ENCODE results near the gene FAAP20.

DNA sequence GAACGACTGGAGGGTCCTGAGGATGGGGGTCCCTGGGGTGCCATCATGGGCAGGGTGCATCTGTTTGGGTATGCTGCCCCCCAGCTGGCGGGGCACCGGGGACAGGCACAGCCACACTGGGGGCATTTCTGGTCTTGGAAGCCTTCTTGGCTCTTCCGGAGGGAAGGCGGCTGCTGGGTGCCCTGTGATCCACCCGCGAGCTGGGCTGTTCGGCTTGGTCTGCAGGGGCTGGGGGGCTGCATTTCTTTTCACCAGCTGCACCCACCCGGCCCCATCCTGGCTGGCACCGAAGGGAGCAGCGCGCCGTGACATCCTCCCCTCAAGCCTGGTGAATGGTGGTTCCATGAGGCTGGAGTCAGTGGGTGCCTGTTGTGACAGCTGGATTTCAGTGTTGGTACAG is 12.2 kb downstream of the FAAP20 start:
- TF ChIP-seq, protein P1, sequence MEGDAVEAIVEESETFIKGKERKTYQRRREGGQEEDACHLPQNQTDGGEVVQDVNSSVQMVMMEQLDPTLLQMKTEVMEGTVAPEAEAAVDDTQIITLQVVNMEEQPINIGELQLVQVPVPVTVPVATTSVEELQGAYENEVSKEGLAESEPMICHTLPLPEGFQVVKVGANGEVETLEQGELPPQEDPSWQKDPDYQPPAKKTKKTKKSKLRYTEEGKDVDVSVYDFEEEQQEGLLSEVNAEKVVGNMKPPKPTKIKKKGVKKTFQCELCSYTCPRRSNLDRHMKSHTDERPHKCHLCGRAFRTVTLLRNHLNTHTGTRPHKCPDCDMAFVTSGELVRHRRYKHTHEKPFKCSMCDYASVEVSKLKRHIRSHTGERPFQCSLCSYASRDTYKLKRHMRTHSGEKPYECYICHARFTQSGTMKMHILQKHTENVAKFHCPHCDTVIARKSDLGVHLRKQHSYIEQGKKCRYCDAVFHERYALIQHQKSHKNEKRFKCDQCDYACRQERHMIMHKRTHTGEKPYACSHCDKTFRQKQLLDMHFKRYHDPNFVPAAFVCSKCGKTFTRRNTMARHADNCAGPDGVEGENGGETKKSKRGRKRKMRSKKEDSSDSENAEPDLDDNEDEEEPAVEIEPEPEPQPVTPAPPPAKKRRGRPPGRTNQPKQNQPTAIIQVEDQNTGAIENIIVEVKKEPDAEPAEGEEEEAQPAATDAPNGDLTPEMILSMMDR (IDR thresholded peaks at IDR 0.05; ENCODE audit: poor library complexity, severe bottlenecking): no peak
- TF ChIP-seq POLR2AphosphoS5 (IDR thresholded peaks at IDR 0.05): no peak
- TF ChIP-seq TAF1 (IDR thresholded peaks at IDR 0.05; ENCODE audit: low read depth): no peak
- TF ChIP-seq, protein P2, sequence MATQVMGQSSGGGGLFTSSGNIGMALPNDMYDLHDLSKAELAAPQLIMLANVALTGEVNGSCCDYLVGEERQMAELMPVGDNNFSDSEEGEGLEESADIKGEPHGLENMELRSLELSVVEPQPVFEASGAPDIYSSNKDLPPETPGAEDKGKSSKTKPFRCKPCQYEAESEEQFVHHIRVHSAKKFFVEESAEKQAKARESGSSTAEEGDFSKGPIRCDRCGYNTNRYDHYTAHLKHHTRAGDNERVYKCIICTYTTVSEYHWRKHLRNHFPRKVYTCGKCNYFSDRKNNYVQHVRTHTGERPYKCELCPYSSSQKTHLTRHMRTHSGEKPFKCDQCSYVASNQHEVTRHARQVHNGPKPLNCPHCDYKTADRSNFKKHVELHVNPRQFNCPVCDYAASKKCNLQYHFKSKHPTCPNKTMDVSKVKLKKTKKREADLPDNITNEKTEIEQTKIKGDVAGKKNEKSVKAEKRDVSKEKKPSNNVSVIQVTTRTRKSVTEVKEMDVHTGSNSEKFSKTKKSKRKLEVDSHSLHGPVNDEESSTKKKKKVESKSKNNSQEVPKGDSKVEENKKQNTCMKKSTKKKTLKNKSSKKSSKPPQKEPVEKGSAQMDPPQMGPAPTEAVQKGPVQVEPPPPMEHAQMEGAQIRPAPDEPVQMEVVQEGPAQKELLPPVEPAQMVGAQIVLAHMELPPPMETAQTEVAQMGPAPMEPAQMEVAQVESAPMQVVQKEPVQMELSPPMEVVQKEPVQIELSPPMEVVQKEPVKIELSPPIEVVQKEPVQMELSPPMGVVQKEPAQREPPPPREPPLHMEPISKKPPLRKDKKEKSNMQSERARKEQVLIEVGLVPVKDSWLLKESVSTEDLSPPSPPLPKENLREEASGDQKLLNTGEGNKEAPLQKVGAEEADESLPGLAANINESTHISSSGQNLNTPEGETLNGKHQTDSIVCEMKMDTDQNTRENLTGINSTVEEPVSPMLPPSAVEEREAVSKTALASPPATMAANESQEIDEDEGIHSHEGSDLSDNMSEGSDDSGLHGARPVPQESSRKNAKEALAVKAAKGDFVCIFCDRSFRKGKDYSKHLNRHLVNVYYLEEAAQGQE (IDR thresholded peaks at IDR 0.05; ENCODE audit: borderline replicate concordance): no peak
